Measurements from ENCODE around the gene MTHFS. TPM values are rescaled to one million over a fixed set of nuclear protein-coding genes. Genes with fewer than 3 reads are reported as not detected.
"Not testable (repeated sequence)": the region's sequence is repeated elsewhere in the genome, so short reads cannot be mapped to it uniquely, and the experiment has no call there.

The MTHFS gene
- total RNA-seq, 1 donor from 2014 or later = 11.9 TPM

DNA sequence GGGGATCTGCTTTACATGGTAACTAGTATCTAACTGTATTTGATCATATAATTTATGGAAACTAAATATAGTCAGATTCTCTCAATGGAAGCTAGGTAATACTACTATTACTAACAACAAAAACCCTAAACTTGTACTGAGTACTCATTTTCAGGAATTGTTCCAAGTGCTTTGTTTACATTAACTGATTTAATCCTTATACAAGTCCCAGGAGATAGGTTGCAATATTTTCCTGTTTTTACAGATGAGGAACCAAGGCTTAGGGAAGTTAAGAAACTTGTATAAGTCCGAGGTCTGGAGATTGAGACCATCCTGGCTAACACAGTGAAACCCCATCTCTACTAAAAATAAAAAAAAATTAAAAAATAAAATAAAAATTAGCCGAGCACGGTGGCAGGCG, 7.5 kb upstream of the MTHFS start:
- no peak overlapping the region for H3K4me3 Mint-ChIP-seq
- peaks cover 19% of the 10 kb centered on the region for H3K36me3 Mint-ChIP-seq (ENCODE audit: low read depth)
- H3K27me3 Mint-ChIP-seq (ENCODE audit: low read depth) = no peaks in the 10 kb centered on the region
- H3K27ac Mint-ChIP-seq (ENCODE audit: unreplicated experiment) = no peak overlapping the region
- no peak for DNase-seq (ENCODE audit: low read depth, low spot score)
- peaks cover under 1% of the 10 kb centered on the region for H3K9me3 Mint-ChIP-seq
- TF ChIP-seq, protein P1, sequence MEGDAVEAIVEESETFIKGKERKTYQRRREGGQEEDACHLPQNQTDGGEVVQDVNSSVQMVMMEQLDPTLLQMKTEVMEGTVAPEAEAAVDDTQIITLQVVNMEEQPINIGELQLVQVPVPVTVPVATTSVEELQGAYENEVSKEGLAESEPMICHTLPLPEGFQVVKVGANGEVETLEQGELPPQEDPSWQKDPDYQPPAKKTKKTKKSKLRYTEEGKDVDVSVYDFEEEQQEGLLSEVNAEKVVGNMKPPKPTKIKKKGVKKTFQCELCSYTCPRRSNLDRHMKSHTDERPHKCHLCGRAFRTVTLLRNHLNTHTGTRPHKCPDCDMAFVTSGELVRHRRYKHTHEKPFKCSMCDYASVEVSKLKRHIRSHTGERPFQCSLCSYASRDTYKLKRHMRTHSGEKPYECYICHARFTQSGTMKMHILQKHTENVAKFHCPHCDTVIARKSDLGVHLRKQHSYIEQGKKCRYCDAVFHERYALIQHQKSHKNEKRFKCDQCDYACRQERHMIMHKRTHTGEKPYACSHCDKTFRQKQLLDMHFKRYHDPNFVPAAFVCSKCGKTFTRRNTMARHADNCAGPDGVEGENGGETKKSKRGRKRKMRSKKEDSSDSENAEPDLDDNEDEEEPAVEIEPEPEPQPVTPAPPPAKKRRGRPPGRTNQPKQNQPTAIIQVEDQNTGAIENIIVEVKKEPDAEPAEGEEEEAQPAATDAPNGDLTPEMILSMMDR (conservative IDR thresholded peaks at IDR 0.05) = no peak
- H3K4me1 Mint-ChIP-seq = no peaks in the 10 kb centered on the region

DNA sequence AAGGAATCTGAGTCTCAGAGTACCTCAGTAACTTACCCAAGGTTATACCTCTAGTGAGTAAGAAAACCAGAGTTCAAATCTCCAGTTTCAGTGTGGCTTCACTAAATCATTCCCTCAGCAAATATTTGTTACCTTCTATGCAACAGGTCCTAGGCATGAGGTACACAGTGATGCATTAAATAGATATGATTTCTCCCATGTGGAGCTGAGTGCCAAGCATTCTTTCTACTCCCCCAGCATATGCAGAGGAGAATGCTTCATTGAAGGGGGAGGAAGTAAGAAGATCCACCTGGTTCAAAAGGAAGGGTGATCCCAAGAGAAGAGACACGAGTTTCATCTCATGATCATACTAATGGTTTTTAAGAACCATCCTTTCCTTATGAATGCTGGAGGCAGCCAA, 6.8 kb upstream of the MTHFS start:
- Mint-ChIP-seq H3K36me3 (ENCODE audit: low read depth) (peaks cover 17% of the 10 kb centered on the region), H3K4me3 (no peak overlapping the region)

DNA sequence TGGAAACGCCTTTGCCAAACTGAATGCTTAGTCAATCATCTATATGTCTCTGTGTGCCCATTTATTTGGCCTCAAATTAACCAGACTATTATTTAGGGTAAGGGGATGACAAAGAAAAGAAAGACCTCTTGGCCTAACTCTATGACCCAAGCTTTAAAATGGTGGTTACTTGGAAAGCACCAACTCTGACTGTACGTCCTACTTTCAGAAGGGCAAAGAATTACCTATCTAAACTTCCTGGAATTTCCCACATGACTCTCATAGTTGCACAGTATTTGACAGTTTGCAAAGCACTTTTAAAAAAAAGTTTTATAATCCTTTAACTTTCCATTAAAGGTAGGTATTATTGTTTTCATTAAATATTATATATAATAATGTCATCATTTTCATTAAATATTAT, 6.3 kb upstream of the MTHFS start:
- H3K36me3 Mint-ChIP-seq (ENCODE audit: low read depth) = peaks cover 17% of the 10 kb centered on the region
- no peaks in the 10 kb centered on the region for H3K27me3 Mint-ChIP-seq (ENCODE audit: low read depth)
- H3K4me3 Mint-ChIP-seq = no peak overlapping the region
- no peak for DNase-seq (ENCODE audit: low read depth, low spot score)
- H3K9me3 Mint-ChIP-seq = no peaks in the 10 kb centered on the region
- no peaks in the 10 kb centered on the region for H3K4me1 Mint-ChIP-seq
- H3K27ac Mint-ChIP-seq (ENCODE audit: unreplicated experiment) = no peak overlapping the region
- TF ChIP-seq, protein P1 (conservative IDR thresholded peaks at IDR 0.05) = no peak

More for the DNA sequence above, 6.8 kb upstream of the MTHFS start:
- H3K27me3 Mint-ChIP-seq (ENCODE audit: low read depth) = no peaks in the 10 kb centered on the region
- H3K27ac Mint-ChIP-seq (ENCODE audit: unreplicated experiment) = no peak overlapping the region
- H3K4me1 Mint-ChIP-seq = no peaks in the 10 kb centered on the region
- H3K9me3 Mint-ChIP-seq = no peaks in the 10 kb centered on the region
- TF ChIP-seq, protein P1 (conservative IDR thresholded peaks at IDR 0.05) = no peak
- DNase-seq (ENCODE audit: low read depth, low spot score) = no peak

DNA sequence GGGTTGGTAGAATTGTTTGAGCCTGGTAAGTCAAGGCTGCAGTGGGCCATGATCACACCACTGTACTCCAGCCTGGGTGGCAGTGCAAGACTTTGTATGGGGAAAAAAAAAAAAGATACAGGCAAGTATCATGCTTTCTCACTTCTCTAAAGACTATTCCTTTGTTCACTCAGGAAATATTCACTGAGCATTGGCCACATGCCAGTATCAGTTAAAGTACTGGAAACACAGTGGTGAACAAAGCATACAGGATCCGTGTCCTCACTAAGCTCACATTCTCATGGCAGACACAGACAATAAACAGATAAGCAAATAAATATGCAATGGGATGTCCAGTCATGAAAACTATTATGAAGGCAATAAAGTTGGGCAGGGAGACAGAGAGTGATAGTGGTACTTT, 5.1 kb upstream of the MTHFS start:
- Mint-ChIP-seq H3K27me3 (ENCODE audit: low read depth) (no peaks in the 10 kb centered on the region), H3K36me3 (ENCODE audit: low read depth) (peaks cover 16% of the 10 kb centered on the region), H3K27ac (ENCODE audit: unreplicated experiment) (no peak overlapping the region), H3K9me3 (no peaks in the 10 kb centered on the region), H3K4me1 (peaks cover 4% of the 10 kb centered on the region), H3K4me3 (no peak overlapping the region)
- no peak for DNase-seq (ENCODE audit: low read depth, low spot score)
- TF ChIP-seq, protein P1 (conservative IDR thresholded peaks at IDR 0.05) = no peak

DNA sequence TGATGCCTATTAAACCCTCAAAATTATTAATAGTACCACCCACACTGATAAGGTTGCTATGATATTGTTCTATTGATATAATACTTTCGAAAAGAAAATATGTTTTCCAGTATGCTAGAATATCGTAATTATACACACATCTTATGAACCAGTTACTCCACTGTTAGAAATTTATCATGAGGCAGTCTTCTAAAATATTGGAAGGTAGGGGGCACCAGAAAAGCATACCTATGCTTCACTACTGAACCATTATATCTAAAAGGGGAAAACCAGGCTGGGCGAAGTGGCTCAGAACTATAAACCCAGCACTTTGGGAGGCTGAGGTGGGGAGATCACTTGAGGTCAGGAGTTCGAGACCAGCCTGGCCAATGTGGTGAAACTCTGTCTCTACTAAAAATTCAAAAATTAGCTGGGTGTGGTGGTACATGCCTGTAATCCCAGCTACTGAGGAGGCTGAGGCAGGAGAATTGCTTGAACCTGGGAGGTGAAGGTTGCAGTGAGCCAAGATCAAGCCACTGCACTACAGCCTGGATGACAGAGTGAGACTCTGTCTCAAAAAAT, 4.1 kb upstream of the MTHFS start:
- not testable (repeated sequence) for DNase-seq (ENCODE audit: low read depth, low spot score); H3K4me3 Mint-ChIP-seq; H3K9me3 Mint-ChIP-seq; H3K27ac Mint-ChIP-seq (ENCODE audit: unreplicated experiment); H3K36me3 Mint-ChIP-seq (ENCODE audit: low read depth); H3K27me3 Mint-ChIP-seq (ENCODE audit: low read depth)
- peaks cover 11% of the 10 kb centered on the region for H3K4me1 Mint-ChIP-seq

DNA sequence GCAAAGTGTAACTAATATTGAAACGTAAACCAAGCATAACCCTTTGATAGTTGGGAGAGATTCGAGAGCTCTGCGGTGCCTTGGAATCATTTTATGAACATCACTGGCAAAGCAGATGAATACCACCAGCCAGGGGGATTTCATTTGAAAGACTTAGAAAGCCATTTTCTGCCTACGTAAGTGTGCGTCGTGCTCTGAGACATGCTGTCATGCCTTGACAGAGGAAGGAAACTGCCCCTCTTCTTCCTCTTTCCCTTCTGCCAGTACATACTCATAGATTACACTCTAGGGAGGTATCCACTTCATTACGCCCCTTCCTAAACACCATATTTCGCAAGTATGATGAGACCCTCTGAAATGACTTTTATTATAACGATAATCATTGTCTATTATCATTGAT, 3.3 kb upstream of the MTHFS start:
- peaks cover 5% of the 10 kb centered on the region for H3K36me3 Mint-ChIP-seq (ENCODE audit: low read depth)
- H3K4me1 Mint-ChIP-seq = peaks cover 17% of the 10 kb centered on the region
- H3K9me3 Mint-ChIP-seq = no peaks in the 10 kb centered on the region
- TF ChIP-seq, protein P1 (conservative IDR thresholded peaks at IDR 0.05) = no peak
- H3K27me3 Mint-ChIP-seq (ENCODE audit: low read depth) = no peaks in the 10 kb centered on the region
- H3K4me3 Mint-ChIP-seq = no peak overlapping the region
- no peak for DNase-seq (ENCODE audit: low read depth, low spot score)
- H3K27ac Mint-ChIP-seq (ENCODE audit: unreplicated experiment) = no peak overlapping the region

DNA sequence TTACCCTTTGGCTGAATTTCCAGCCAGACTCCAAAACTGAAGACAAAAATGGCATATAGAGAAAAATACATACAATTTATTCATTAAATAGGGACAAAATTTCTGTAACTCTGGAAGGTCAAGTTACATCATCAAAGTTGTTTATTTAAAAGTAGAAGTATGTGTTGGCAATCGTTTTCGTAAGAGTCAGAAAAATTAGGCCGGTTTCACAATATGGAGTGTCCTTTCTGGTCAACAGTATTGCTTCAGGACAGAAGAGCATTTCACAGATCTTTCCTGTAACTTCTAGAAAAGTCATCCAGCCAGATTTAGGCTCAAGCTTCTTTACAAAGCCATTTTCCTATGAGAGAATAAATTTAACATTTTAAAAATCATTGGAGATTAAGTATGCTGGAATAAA, 2.0 kb upstream of the MTHFS start:
- Mint-ChIP-seq H3K4me1 (peaks cover 17% of the 10 kb centered on the region), H3K4me3 (peak overlapping the region; percentile 78)
- H3K9me3 Mint-ChIP-seq; H3K36me3 Mint-ChIP-seq (ENCODE audit: low read depth); DNase-seq (ENCODE audit: low read depth, low spot score); H3K27ac Mint-ChIP-seq (ENCODE audit: unreplicated experiment); H3K27me3 Mint-ChIP-seq (ENCODE audit: low read depth): not testable (repeated sequence)
